ENCODE measurements around the gene LCMT1. TPM values are rescaled to one million over a fixed set of nuclear protein-coding genes. Genes with fewer than 3 reads are reported as not detected.
A peak's percentile ranks its signal among the peaks of the same experiment; 100 is the strongest.
"Not testable (repeated sequence)": the region's sequence is repeated elsewhere in the genome, so short reads cannot be mapped to it uniquely, and the experiment has no call there.

Gene LCMT1
- total RNA-seq, 1 experiment from 2014 or later: 39.3 TPM

DNA sequence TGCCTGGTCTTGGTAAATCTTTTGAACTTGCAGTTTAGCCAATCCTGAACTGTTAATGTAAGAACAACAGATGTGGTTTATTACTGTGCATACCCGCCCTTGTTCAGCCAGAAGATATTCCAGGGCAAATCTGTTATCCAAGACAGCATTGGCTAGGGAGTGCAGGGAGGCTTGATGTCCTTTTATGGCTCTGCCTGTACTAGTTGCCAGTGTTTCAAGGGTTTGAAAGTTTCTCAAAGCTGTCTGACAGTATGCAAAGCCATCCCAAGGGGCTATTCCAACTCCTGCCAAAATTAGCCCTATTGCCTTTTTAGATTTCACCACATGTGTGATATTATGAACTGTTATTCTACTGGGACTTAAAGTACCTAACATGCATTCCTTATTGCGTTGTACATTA is 30.1 kb downstream of the LCMT1 start:
- DNase-seq (ENCODE audit: low read depth): no peak

DNA sequence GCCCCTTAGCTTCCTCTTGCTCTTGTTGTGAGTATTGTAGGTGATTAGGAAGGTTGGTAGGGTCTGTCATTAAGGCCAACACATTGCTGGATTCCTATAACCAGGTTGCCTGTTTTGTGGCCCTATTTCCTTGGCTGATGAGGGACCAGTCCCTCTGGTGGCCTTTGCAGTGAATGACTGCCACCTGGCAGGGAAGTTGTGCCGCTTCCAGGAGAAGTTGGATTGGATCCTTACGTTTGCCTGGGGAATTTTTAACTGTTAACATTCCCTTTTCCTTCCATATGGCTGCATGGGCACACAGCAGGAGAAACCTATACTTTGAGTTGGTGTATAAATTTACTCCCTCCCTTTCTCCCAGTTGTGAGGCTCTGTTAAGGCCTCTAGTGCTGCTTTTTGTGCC is 32.4 kb downstream of the LCMT1 start:
- DNase-seq (ENCODE audit: low read depth): peak; percentile 3

DNA sequence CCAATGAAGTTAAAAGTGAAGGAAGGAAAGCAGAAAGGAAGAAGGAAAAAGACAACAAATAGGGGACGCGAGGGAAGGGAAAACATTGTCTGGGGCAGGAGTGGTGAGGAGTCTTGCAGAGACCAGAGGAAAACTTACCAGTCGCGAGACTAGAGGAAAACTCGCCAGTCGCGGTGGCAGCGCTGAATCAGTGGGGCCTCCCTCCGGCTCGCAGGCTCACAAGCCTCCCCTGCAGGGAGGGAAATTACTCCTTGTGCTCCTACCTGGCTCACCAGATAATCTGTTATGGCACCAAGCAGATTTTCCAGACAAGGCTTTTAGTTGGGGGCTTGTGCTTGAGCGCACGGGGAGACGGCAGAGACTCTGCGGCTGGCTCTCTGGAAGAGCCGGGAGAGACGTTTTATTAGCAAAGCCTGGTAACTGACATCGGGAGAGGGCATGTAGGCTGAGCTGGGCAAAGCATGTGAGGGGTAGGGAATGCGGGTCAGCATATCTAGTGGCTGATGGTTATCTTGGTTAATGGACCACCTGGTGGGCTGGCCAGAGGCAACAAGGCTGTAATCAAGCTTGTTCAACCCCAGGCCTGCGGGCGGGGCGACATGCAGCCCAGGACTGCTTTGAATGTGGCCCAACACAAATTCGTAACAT is 37.1 kb downstream of the LCMT1 start:
- DNase-seq (ENCODE audit: low read depth): no peak

DNA sequence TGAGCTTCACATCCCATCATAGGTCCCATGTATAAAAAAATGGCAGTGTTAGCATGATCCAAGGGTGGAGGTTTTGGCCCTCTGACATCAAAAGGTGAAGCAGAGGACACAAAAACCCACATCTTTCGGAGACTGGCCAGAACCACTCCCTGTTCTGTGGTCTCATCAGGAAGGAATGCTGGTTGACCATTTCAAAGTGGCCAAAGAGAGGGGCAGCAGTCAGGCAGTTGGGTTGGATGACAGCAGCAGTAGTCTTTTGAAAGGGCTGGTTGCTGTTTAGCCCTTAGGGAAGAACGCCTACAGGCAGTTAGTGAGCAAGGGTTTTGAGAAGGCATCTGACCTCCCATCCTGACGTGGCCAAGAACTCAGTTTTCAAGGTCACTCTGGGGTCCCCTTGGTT is 40.5 kb downstream of the LCMT1 start:
- DNase-seq (ENCODE audit: low read depth): peak; percentile 40

DNA sequence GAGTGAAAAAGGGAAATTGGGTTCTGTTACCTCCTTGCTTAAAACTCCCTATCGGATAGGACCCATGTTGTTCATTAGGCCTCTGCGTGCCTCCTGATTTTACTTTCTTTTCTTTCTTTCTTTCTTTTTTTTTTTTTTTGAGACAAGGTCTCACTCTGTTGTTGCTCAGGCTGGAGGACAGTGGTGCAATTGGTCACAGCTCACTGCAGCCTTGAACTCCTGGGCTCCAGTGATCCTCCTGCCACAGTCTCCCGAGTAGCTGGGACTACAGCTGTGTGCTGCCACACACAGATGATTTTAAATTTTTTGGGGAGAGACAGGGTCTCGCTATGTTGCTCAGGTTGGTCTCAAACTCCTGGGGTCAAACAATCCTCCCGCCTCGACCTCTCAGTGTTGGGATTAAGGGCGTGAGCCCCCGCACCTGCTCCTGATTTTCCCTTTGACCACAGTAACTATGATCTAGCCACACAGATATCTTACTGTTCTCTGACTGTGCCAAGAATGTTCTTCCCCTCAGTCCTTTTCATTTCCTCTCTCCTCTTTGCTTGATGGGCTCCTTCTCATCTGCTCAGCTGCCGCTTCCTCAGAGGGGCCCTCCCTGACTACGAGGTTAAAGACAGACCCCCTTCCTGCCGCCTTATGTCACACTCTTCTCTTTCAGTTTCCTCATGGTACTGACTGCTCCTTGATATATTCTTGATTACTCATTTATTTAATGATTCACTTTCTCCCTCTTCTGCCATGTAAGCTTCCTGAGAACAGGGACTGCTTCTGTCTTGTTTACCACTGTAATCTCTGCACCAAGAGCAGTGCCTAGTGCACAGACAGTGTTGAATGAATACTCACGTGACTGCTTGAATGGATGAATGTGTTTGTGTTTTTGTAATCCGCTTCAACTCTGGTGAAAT is 44.3 kb downstream of the LCMT1 start:
- DNase-seq (ENCODE audit: low read depth): no peak

DNA sequence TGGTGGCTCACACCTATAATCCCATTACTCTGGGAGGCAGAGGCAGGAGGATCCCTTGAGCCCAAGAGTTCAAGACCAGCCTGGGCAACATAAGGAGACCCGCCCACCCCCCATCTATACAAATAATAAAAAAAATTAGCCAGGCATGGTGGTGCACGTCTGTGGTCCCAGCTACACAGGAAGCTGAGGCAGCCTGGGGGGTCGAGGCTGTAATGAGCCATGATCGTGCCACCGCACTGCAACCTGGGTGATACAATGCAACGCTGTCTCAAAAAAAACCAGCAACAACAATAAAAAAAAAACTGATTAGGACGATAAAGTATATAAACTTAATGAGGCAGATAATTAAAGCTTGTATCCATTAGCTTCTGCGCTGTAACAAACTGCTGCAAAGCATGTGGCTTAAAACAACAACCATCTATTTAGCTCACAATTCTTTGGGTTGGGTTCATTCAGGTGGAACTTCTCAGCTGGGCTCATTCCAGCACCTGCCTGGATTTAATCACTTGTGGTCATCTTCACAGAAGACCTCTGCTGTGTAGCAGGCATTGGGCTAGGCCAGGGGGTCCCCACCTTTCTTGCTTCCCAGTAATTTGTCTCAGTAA is 45.8 kb downstream of the LCMT1 start:
- DNase-seq (ENCODE audit: low read depth): no peak

DNA sequence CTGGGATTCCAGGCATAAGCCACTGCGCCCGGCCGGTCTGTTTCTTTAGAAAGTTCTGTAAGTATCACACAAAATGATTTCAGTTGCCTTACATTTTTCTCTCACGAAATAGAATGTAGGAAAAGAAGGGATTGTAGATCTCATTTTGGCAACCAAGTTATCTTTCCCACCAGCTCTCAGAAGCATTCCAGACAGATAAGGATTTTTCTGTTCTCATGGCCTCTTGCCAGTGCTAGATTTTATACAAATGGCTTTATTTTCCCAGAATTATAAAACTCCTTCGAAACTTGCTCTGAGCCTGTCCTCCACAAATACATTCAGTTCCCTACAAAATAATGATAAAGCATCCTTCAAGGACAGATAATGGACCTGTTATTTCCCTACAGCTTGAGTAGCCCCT is 46.9 kb downstream of the LCMT1 start:
- no peak for DNase-seq (ENCODE audit: low read depth)

DNA sequence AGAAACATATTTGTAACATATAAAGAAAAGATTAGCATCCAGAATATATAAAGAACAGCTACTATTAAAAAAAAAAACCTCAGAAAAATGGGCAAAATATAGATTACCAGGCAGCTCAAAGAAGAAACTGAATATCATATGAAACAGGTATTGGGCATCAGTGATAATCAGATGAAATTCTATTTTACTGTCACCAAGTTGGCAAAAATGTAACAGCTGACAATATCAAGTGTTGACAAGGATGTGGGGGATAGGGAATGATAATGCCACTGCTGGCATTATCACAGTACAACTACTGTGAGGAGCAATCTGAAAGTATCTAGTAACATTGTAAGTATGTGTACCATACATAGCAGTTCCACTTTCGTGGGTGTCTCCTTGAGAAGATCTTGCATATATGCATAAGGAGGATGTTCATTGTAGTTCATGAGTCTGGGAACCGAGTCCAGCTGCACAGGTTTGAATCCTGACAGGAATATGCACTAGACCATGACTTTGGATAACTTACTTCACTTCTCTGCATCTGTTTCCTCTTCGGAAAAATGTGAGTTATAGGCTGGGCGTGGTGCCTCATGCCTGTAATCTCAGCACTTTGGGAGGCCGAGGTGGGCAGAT is 50.3 kb downstream of the LCMT1 start:
- DNase-seq (ENCODE audit: low read depth): no peak

DNA sequence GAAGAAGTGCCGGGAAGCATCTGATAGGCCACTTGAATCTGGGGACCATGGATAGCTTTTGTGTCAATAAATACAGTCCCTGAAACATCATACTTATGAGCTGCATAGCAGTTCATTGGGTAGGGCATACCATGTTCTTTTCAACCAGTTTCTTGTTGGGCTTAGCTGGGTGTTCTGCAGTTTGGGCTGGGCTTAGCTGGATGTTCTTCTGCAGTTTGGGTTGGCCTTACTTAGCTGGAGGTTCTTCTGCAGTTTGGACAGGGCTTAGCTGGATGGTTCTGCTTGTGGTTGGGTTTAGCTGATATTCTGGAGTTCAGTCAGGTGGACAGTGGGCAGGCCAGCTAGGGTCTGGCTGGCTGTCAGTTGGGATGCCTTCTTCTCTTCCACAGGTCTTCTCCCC is 52.1 kb downstream of the LCMT1 start:
- no peak for DNase-seq (ENCODE audit: low read depth)

DNA sequence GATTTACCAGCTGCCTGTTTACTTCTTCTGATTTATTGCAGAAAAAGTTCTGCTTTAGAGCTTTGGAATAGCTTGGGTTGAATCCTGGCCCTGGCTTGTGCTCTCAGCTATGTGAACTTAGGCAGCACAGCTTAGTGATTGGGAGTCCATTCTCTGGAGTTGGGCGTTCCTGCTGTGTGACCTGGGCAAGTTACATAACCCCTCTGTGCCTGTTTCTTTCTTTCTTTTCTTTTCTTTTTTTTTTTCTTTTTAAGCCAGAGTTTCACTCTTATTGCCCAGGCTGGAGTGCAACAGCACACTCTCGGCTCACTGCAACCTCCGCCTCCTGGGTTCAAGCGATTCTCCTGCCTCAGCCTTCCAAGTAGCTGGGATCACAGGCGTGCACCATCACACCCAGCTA is 53.7 kb downstream of the LCMT1 start:
- DNase-seq (ENCODE audit: low read depth): no peak

DNA sequence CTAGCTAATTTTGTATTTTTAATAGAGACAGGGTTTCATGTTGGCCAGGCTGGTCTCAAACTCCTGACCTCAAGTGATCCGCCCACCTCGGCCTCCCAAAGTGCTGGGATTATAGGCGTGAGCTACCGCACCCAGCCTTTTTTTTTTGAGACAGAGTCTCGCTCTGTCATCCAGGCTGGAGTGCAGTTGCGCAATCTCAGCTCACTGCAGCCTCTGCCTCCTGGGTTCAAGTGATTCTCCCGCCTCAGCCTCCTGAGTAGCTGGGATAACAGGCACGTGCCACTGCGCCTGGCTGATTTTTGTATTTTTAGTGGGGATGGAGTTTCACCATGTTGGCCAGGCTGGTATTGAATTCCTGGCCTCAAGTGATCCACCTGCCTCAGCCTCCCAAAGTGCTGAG is 56.4 kb downstream of the LCMT1 start:
- not testable (repeated sequence) for DNase-seq (ENCODE audit: low read depth)

DNA sequence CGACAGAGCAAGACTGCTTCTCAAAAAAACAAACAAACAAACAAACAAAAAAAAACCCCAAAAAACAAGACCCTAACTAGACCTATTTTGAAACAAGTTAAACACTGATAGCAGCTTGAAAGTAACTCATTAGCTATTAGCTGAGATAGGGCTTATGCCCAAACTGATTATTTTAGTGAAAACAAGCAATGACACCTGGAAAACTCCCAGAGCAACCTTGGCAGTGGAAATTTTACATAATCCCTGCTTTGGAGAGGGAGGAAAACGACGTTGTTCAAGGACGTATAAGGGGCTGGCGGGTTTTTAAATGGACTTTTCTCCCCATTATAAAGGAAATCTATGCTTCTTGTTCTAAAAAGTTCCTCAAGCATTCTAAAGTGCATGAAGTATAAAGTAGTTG is 59.8 kb downstream of the LCMT1 start:
- DNase-seq (ENCODE audit: low read depth): no peak

DNA sequence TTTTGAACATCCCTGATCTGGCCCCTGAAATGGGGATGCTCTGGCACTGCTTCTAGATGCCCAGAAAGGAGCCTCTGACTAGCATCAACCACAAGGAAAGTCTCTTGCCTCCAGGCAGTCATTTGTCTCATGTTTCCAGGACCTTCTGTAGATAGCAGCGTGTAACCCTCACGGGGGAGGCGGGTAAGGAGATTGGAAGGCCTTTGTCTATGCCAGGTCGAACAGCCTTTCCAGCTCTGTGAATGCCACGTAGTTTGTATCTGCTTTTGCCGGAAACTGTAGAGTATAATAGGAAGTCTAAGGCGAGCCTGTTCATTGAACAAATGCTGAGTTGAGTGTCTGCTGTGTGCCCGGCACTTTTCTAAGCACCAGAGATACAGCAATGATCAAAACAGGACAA is 61.3 kb downstream of the LCMT1 start:
- no peak for DNase-seq (ENCODE audit: low read depth)

DNA sequence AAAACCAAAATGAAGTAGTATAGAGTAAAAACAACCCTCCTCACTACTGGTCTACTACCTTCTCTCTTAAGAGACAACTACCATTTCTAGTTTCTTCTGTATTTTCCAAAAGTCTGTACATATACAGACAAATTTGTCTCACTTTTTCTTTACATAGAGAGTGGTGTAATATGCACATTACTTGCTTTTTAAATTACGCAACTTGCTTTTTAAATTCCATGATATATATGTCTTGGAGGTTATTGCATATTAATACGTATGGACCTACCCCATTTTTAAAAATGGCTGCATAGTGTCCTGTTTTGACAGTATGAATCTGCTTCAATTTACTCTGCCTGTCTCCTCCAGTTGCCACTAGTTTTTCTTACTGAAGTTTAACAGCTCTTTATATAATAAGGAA is 62.7 kb downstream of the LCMT1 start:
- DNase-seq (ENCODE audit: low read depth): no peak

DNA sequence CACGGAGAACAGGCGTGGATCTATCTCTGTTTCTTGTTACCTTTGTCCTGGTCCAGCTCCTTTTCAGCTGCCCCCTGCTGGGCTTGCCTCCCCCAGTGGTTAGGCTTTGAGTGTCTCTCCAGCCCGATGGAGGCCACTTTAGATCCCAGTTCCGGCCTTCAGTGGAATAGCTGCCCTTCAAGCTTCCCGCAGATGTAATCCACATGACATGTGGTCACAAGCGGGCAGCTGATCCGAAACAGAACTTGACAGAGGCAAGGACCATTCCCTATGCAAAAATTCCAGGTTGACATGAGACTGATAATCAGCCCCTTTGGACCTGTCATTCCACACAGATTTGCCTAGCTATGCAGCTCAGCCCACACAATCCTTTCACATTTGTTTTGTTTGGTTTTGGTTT is 64.6 kb downstream of the LCMT1 start:
- no peak for DNase-seq (ENCODE audit: low read depth)

DNA sequence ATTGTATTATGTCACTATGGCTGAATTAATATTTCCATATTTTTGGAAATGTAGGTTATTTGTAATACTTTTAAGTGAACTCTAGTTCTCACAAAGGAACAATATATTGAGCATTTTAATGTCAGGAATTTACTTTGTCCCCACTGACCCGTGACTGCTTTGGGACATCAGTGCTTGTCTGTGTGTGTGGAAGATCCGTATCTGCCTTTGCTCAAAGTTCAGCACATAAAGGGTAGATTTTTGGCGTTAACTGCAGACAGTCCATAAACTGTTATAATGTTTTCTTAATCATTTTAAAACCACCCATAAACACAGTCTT is 65.9 kb downstream of the LCMT1 start:
- DNase-seq (ENCODE audit: low read depth): no peak

DNA sequence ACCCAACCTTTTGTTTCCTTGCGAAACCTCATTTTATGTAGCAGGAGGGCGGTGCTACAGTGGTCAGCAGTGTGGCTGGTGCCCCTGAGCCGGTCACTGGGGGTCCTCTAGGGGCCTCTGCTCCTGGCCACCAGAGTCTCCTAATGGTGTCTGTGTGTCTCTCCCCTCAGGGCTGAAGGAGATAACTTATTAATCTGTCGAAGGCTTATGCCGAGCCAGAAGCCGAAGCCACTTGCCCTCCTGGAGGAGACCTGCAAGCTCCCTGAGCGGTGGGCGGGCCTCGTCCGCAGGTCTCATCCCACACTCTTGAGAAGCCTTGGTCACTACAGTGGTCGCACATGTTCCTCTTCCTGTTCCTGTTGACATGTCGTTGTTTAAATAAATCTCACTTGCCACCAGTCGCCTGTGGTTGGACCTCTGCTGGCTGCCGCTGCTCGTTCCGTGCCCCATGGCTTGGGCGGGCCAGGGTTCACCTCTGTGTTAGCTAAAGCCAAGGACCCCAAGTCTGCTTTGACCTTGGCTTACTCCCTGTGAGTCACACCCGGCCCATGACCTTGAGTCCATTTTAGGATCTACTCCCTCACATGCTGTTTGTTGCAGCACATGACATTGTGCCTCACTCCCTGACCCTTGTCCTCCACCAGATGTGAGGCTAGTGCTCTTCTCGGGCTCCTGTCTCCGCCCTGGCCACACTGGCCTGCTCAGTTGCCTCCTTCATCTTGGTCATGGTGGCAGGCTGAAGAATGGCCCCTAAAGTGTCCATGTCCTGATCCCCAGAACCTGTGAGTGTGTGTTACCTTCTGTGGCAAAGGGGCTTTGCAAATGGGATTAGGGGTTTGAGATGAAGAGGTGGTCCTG is 66.5 kb downstream of the LCMT1 start:
- DNase-seq (ENCODE audit: low read depth): no peak

DNA sequence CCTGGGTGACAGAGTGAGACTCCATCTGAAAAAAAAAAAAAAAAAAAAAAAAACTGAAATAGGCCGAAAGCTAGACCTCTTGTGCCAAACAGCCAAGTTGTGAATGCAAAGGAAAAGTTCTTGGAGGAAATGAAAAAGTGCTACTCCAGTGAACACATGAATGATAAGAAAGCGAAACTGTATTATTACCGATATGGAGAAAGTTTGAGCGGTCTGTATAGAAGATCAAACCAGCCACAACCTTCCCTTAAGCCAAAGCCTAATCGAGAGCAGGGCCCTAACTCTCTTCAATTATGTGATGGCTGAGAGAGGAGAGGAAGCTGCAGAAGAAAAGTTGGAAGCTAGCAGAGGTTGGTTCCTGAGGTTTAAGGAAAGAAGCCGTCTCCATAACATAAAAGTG is 69.7 kb downstream of the LCMT1 start:
- not testable (repeated sequence) for DNase-seq (ENCODE audit: low read depth)

DNA sequence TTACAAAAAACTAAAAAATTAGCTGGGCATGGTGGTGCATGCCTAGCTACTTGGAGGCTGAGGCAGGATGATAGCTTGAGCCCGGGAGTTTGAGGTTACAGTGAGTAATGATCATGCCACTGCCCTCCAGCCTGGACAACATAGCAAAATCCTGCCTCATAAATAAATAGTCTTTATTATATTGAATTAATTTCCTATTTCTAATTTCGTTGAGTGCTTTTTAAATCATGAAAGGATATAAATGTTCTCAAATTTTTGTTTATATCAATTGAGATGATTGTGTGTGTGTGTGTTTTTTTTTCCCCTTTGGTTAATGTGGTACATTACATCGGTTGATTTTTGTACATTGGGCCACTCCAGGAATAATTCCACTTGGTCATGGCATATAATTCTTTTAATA is 73.2 kb downstream of the LCMT1 start:
- no peak for DNase-seq (ENCODE audit: low read depth)

DNA sequence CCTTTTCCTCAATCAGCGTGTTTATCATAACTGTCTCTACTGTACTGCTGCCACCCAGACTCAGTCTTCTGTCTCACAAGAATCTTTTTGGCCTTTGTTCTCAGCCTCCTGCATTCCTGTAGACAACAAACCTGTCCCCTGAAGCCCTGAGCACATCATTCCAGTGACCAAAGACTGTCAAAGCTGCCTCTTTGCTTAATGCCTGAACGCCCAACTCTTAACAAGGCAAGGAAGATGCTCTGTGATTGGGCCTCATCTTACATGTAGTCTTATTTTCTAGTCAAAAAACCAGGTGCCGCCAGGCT is 75.9 kb downstream of the LCMT1 start:
- DNase-seq (ENCODE audit: low read depth): no peak

DNA sequence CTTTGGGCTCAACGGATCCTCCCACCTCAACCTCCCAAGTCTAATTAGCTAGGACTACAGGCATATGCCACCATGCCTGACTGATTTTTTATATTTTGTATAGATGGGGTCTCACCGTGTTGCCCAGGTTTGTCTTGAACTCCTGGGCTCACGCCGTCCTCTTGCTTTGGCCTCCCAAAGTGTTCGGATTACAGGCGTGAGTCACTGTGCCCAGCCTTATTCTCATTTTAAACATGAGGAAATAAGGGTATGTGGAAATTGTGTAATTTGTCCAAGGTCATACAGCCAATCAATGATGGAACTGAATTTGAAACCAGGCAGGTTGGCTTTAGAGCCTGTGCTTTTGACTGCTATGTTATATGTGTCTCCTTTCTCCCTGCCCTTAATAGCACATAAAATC is 77.8 kb downstream of the LCMT1 start:
- no peak for DNase-seq (ENCODE audit: low read depth)

DNA sequence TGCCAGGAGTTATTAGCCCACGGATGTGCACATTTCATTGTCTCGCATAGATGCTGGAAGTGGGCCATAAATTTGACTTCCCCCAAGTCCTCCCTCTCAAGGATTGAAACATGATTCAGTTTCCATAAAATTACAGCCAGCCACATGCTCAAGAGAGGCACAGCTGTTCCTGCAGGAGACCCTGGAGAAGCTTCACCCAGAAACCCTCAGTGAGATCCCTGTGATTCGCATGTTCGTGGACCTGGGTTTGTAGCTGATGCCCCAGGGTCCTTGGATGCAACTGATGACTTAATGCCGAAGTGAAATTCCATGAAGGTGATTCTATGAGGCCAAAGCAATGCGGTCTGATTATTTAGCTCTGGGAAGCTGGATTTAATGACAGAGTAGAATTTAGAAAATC is 80.6 kb downstream of the LCMT1 start:
- DNase-seq (ENCODE audit: low read depth): peak; percentile 8

Measured in Daoy (cell line).